H1 (cell line): ENCODE measurements around the gene RRM1. TPM values are rescaled to one million over a fixed set of nuclear protein-coding genes. Genes with fewer than 3 reads are reported as not detected.

Source experiments
- CTCF ChIA-PET: fragments of 300-600 bp; sonication (Branson Sonifier 250); formaldehyde crosslinking; loops from one replicate; lab custom pipeline; 2021; ENCODE audit not compliant: partially characterized antibody; lab: Charles Lee
- POLR2A ChIA-PET: fragments of 300-600 bp; sonication (Branson Sonifier 250); formaldehyde crosslinking; loops from one replicate; lab custom pipeline; 2021; ENCODE audit warnings: inconsistent platforms; ENCODE audit not compliant: partially characterized antibody; lab: Charles Lee
- DNase-seq, 2 experiments: peaks; one replicate each; pipeline versions ENCODE4 v3.0.0 to v3.0.0-alpha.2; 2010 to 2022; ENCODE audit warnings: low spot score in 2 of 2, low read depth in 1 of 2, mixed read lengths in 1 of 2
- FAIRE-seq: peaks from 2 replicates; lab custom pipeline; 2011; peaks lifted over from hg19 to GRCh38; lab: Jason Lieb, UNC
- H2AFZ ChIP-seq: 2 replicates; pipeline ENCODE4 v1.8.1; 2012; ENCODE audit warnings: low read length, inconsistent platforms
- H2AK5ac ChIP-seq: 2 replicates; pipeline ENCODE4 v1.6.1; 2013; ENCODE audit warnings: low read depth, low read length
- H2BK120ac ChIP-seq: replicated peaks from 2 replicates; pipeline ENCODE3; 2013; ENCODE audit warnings: low read depth, low read length, inconsistent platforms
- H2BK12ac ChIP-seq: 2 replicates; pipeline ENCODE4 v1.6.1; 2013; ENCODE audit warnings: low read depth, low read length
- H2BK15ac ChIP-seq: 2 replicates; pipeline ENCODE4 v1.6.1; 2013; ENCODE audit warnings: low read length
- H2BK20ac ChIP-seq: 2 replicates; pipeline ENCODE4 v1.6.1; 2013; ENCODE audit warnings: low read length
- H2BK5ac ChIP-seq: 2 replicates; pipeline ENCODE4 v1.6.1; 2013; ENCODE audit warnings: low read depth, low read length
- H3K14ac ChIP-seq: 2 replicates; pipeline ENCODE4 v1.6.1; 2013; ENCODE audit warnings: inconsistent platforms; ENCODE audit not compliant: insufficient read length
- H3K18ac ChIP-seq: 2 replicates; pipeline ENCODE4 v1.6.1; 2013; ENCODE audit warnings: low read length; ENCODE audit errors: extremely low read depth
- H3K23ac ChIP-seq: 2 replicates; pipeline ENCODE4 v1.6.1; 2013; ENCODE audit warnings: inconsistent platforms; ENCODE audit not compliant: insufficient read length
- H3K23me2 ChIP-seq: 2 replicates; pipeline ENCODE4 v1.6.1; 2013; ENCODE audit warnings: low read depth, low read length
- H3K27ac ChIP-seq: 2 replicates; pipeline ENCODE4 v1.6.1; 2011; ENCODE audit warnings: low read depth, low read length, inconsistent platforms
- H3K27me3 ChIP-seq, 4 experiments: replicated peaks in 1 of 4; 1 replicate in 1 of 4; 2 replicates in 3 of 4; pipeline versions ENCODE4 v1.6.1 to v1.8.1; 2011 to 2013; ENCODE audit warnings: low read length in 3 of 4, mild to moderate bottlenecking in 3 of 4, inconsistent platforms in 2 of 4, mixed read lengths in 2 of 4, moderate library complexity in 1 of 4; ENCODE audit not compliant: control insufficient read depth in 3 of 4, insufficient read depth in 3 of 4; ENCODE audit errors: extremely low read depth in 1 of 4
- H3K36me3 ChIP-seq, 4 experiments: 2 replicates each; pipeline versions ENCODE4 v1.6.1 to v1.8.1; 2011 to 2013; ENCODE audit warnings: mild to moderate bottlenecking in 4 of 4, low read length in 3 of 4, moderate library complexity in 2 of 4, control low read depth in 1 of 4, inconsistent platforms in 1 of 4; ENCODE audit not compliant: insufficient read depth in 4 of 4, control insufficient read depth in 2 of 4
- H3K4ac ChIP-seq: replicated peaks from 2 replicates; pipeline ENCODE3; 2013; ENCODE audit warnings: low read length, low read depth, mixed read lengths, inconsistent platforms; ENCODE audit not compliant: insufficient read length
- H3K4me1 ChIP-seq, 4 experiments: replicated peaks in 1 of 4; 1 replicate in 1 of 4; 2 replicates in 3 of 4; pipeline versions ENCODE4 v1.6.1 to v1.8.1; 2011 to 2013; ENCODE audit warnings: low read length in 3 of 4, inconsistent platforms in 2 of 4, mixed read lengths in 1 of 4; ENCODE audit not compliant: insufficient read depth in 4 of 4, control insufficient read depth in 3 of 4
- H3K4me2 ChIP-seq, 2 experiments: 2 replicates each; pipeline versions ENCODE4 v1.6.1 to v1.8.1; 2011 to 2013; ENCODE audit warnings: low read depth in 2 of 2, low read length in 2 of 2, control low read depth in 1 of 2, inconsistent platforms in 1 of 2, mild to moderate bottlenecking in 1 of 2; ENCODE audit not compliant: insufficient read depth in 1 of 2
- H3K4me3 ChIP-seq, 4 experiments: fragments of 200-600, 300-600 bp in 1 of 4; sonication (generic), shearing (Covaris generic), sonication (Bioruptor Twin) in 1 of 4; 2 replicates each; pipeline versions ENCODE4 v1.5.1 to v1.8.1; 2011 to 2016; ENCODE audit warnings: low read length in 4 of 4, low read depth in 3 of 4, control low read depth in 2 of 4, inconsistent platforms in 2 of 4, mild to moderate bottlenecking in 2 of 4, mixed read lengths in 1 of 4, moderate library complexity in 1 of 4; ENCODE audit not compliant: insufficient read depth in 2 of 4; ENCODE audit errors: extremely low read depth in 1 of 4
- H3K56ac ChIP-seq: replicated peaks from 2 replicates; pipeline ENCODE3; 2013; ENCODE audit warnings: low read depth, mild to moderate bottlenecking, mixed read lengths, low read length, inconsistent platforms; ENCODE audit not compliant: insufficient read length
- H3K79me1 ChIP-seq: 2 replicates; pipeline ENCODE4 v1.6.1; 2013; ENCODE audit warnings: low read depth, low read length, control low read depth
- H3K79me2 ChIP-seq, 2 experiments: 2 replicates each; pipeline versions ENCODE4 v1.6.1 to v1.8.1; 2012 to 2013; ENCODE audit warnings: low read length in 2 of 2, mild to moderate bottlenecking in 2 of 2, inconsistent platforms in 1 of 2; ENCODE audit not compliant: insufficient read depth in 2 of 2, control insufficient read depth in 1 of 2
- H3K9ac ChIP-seq, 4 experiments: replicated peaks in 1 of 4; 1 replicate in 1 of 4; 2 replicates in 3 of 4; pipeline versions ENCODE4 v1.6.1 to v1.8.1; 2011 to 2013; ENCODE audit warnings: low read depth in 3 of 4, low read length in 3 of 4, control low read depth in 2 of 4, mild to moderate bottlenecking in 2 of 4, moderate library complexity in 2 of 4, inconsistent platforms in 1 of 4; ENCODE audit errors: extremely low read depth in 1 of 4
- H3K9me3 ChIP-seq, 2 experiments: 2 replicates each; pipeline versions ENCODE4 v1.6.1 to v1.8.1; 2012 to 2013; ENCODE audit warnings: mild to moderate bottlenecking in 2 of 2, moderate library complexity in 2 of 2, control low read depth in 1 of 2, inconsistent platforms in 1 of 2, low read depth in 1 of 2, low read length in 1 of 2, mixed read lengths in 1 of 2; ENCODE audit not compliant: insufficient read depth in 2 of 2
- H4K20me1 ChIP-seq, 2 experiments: replicated peaks in 1 of 2; 2 replicates each; pipeline versions ENCODE3 to v1.8.1; 2011 to 2013; ENCODE audit warnings: inconsistent platforms in 2 of 2, low read length in 2 of 2, mild to moderate bottlenecking in 1 of 2; ENCODE audit not compliant: insufficient read depth in 2 of 2, control insufficient read depth in 1 of 2
- H4K5ac ChIP-seq: 2 replicates; pipeline ENCODE4 v1.6.1; 2013; ENCODE audit warnings: low read length, low read depth, mixed read lengths, inconsistent platforms; ENCODE audit not compliant: insufficient read length
- H4K8ac ChIP-seq: 2 replicates; pipeline ENCODE4 v1.8.0; 2013; ENCODE audit warnings: mild to moderate bottlenecking, moderate library complexity, low read length, inconsistent platforms; ENCODE audit not compliant: insufficient read depth; ENCODE audit errors: extremely low read depth
- H4K91ac ChIP-seq: replicated peaks from 2 replicates; pipeline ENCODE3; 2013; ENCODE audit warnings: low read length, mixed read lengths, inconsistent platforms; ENCODE audit not compliant: insufficient read length
- EGR1 ChIP-seq: IDR thresholded peaks from 2 replicates; pipeline ENCODE4 v1.6.1; 2011; ENCODE audit warnings: low read depth, low read length, borderline replicate concordance
- KDM4A ChIP-seq: IDR thresholded peaks from one replicate; pipeline ENCODE4 v1.7.1; 2012; ENCODE audit warnings: low read depth, mild to moderate bottlenecking, moderate library complexity, low read length, inconsistent platforms; ENCODE audit not compliant: severe bottlenecking
- POLR2A ChIP-seq, 2 experiments: IDR thresholded peaks; 1 replicate in 1 of 2; 2 replicates in 1 of 2; pipeline ENCODE4 v1.6.1; 2011; ENCODE audit warnings: low read depth in 2 of 2, low read length in 2 of 2, mild to moderate bottlenecking in 2 of 2; ENCODE audit errors: control extremely low read depth in 1 of 2
- SIRT6 ChIP-seq: IDR thresholded peaks from one replicate; pipeline ENCODE4 v1.7.1; 2012; ENCODE audit warnings: low read length, inconsistent platforms
- SP4 ChIP-seq: IDR thresholded peaks from 2 replicates; pipeline ENCODE4 v1.6.1; 2012; ENCODE audit warnings: low read length, inconsistent platforms
- SRF ChIP-seq: IDR thresholded peaks from 2 replicates; pipeline ENCODE4 v1.6.1; 2011; ENCODE audit warnings: mild to moderate bottlenecking, low read depth, low read length, moderate library complexity
- TBP ChIP-seq: IDR thresholded peaks from 2 replicates; pipeline ENCODE4 v1.6.1; 2011; ENCODE audit warnings: low read depth, low read length, improper control_type of control experiment
- WGBS, 2 experiments: shearing (Covaris generic) in 1 of 2; methylation state at CpG; one replicate each; pipeline versions ENCODE4 v1.1.6 to v1.1.7; 2013 to 2015; ENCODE audit warnings: low lambda C conversion rate in 2 of 2, mixed read lengths in 2 of 2, inconsistent platforms in 1 of 2, low coverage in 1 of 2, missing lambda C conversion rate in 1 of 2; ENCODE audit not compliant: insufficient replicate concordance in 2 of 2, insufficient coverage in 1 of 2, insufficient read length in 1 of 2; ENCODE audit errors: extremely low coverage in 1 of 2, missing lambda C conversion rate in 1 of 2; 5-methylcytosine and 5-hydroxymethylcytosine counted together
- polyA plus RNA-seq, 7 experiments: library from polyadenylated mRNA; depleted of rRNA in 3 of 7; stranded (reverse) in 5 of 7; unstranded in 2 of 7; fragments of >200 nt in 5 of 7; fragments of 200-250 nt in 2 of 7; gene quantifications; 1 replicate in 5 of 7; 2 replicates in 1 of 7; 4 replicates in 1 of 7; pipeline versions ENCODE4 v1.2.1 to v1.2.3, GENCODE V29; 2011 to 2013; ENCODE audit warnings: missing spikeins in 2 of 7, mixed read lengths in 2 of 7
- total RNA-seq: library from RNA; stranded (reverse); fragmentation: NEBNext Ultra II Directional; extraction: Animal tissue kit (Norgen Biotek cat#: 25700); gene quantifications from 2 replicates; pipeline ENCODE4 v1.2.1, GENCODE V29; 2021

The RRM1 gene
- total and polyA plus RNA-seq, 2 of the 8 experiments (the other 6 are each of a cell fraction or from before 2014, with no cell fraction given) = 63.6 to 126 TPM

- Histone ChIP-seq H3K4ac (no peak overlapping the region), H3K14ac (no peak overlapping the region), H2BK120ac (no peak overlapping the region), H3K23ac (no peak overlapping the region), H2AK5ac (no peak overlapping the region), H3K9ac (no peak overlapping the region), H3K9me3 (no peaks in the 10 kb centered on the region), H3K79me2 (no peaks in the 10 kb centered on the region), H3K4me3 (no peak overlapping the region), H2BK12ac (no peak overlapping the region), H3K36me3 (no peaks in the 10 kb centered on the region), H2BK20ac (no peak overlapping the region), H2BK15ac (no peak overlapping the region), H3K23me2 (no peaks in the 10 kb centered on the region; the same call in 1 of the 2 replicates), H4K20me1 (no peaks in the 10 kb centered on the region), H4K8ac (no peak overlapping the region), H3K4me2 (no peak overlapping the region), H4K5ac (no peak overlapping the region), H2AFZ (no peak overlapping the region), H3K4me1 (no peaks in the 10 kb centered on the region), H3K27me3 (no peaks in the 10 kb centered on the region), H2BK5ac (no peak overlapping the region), H3K56ac (no peak overlapping the region), H4K91ac (no peak overlapping the region), H3K18ac (no peak overlapping the region), H3K27ac (no peak overlapping the region), H3K79me1 (no peaks in the 10 kb centered on the region; the same call in 1 of the 2 replicates)
- no peak for DNase-seq
- no peak for FAIRE-seq
- ChIA-PET CTCF (interaction anchor here (1.5 kb wide), 1 partner anchor 28 kb away, joined by 5 read pairs; no protein-coding TSS in a partner anchor), POLR2A (no interaction called here)
- 64% methylated on average over 4 of the region's 4 CpGs; no CpG with 5 or more reads in 1 of the 2 experiments for WGBS, 2 experiments
- TF ChIP-seq EGR1 = no peak
- TF ChIP-seq POLR2A (IDR thresholded peaks at IDR 0.05; ENCODE audit: control extremely low read depth in 1 of 2, low read depth in 2 of 2, low read length in 2 of 2) = no peak
- TF ChIP-seq SP4 = no peak
- TF ChIP-seq SIRT6 = no peak
- no peak for TF ChIP-seq SRF
- no peak for TF ChIP-seq TBP
- TF ChIP-seq KDM4A = no peak
Observed at GRCh38 chr11:4044976-4045646, 49.5 kb upstream of the RRM1 start.
